Left ventricle myocardium inferior (tissue), 1 donor: ENCODE measurements around the gene SIGLEC14. TPM values are rescaled to one million over a fixed set of nuclear protein-coding genes. Genes with fewer than 3 reads are reported as not detected.

Source experiments
- DNase-seq: peaks from one replicate; pipeline ENCODE4 v3.0.0-alpha.2; 2020
- H3K27ac ChIP-seq: fragments of 200-600 bp; replicated peaks from 2 replicates; pipeline ENCODE4 v1.8.0; 2021
- H3K27me3 ChIP-seq: fragments of 200-600 bp; 2 replicates; pipeline ENCODE4 v1.8.0; 2021; ENCODE audit warnings: low read depth
- H3K36me3 ChIP-seq: fragments of 200-600 bp; 2 replicates; pipeline ENCODE4 v1.8.0; 2021
- H3K4me1 ChIP-seq: fragments of 200-600 bp; 2 replicates; pipeline ENCODE4 v1.8.0; 2021
- H3K4me3 ChIP-seq: fragments of 200-600 bp; 2 replicates; pipeline ENCODE4 v1.8.0; 2021; ENCODE audit warnings: mild to moderate bottlenecking, moderate library complexity
- H3K9me3 ChIP-seq: fragments of 200-600 bp; replicated peaks from 2 replicates; pipeline ENCODE4 v1.8.0; 2021
- CTCF ChIP-seq: fragments of 200-600 bp; IDR thresholded peaks from 2 replicates; pipeline ENCODE4 v1.8.0; 2021; ENCODE audit warnings: antibody characterized with exemption, mild to moderate bottlenecking, borderline replicate concordance
- intact Hi-C: fragments of 100-400 bp; cut with micrococcal nuclease; formaldehyde crosslinking; loops from one replicate; pipeline ENCODE4 v1.11.0; 2022
- total RNA-seq: library from RNA; stranded (reverse); fragmentation: NEBNext Ultra II Directional; extraction: Animal tissue kit (Norgen Biotek cat#: 25700); gene quantifications from one replicate; pipeline ENCODE4 v1.2.1, GENCODE V29; 2021
- donor health status: DM: no; HTN: yes; CAD: no; lungs with severe emphysema.

The SIGLEC14 gene
- total RNA-seq, 1 donor from 2014 or later: 0.33 TPM

- no peak for DNase-seq
These were observed 17.0 kb upstream of the SIGLEC14 start for GRCh38 chr19:51663650-51664049.

GRCh38 chr19:51660975-51661600, 14.5 kb upstream of the SIGLEC14 start:
- TF ChIP-seq CTCF: peak; percentile 60
- Histone ChIP-seq H3K9me3 (no peaks in the 10 kb centered on the region), H3K4me1 (peaks cover 8% of the 10 kb centered on the region), H3K36me3 (no peaks in the 10 kb centered on the region), H3K4me3 (no peak overlapping the region), H3K27me3 (peaks cover 44% of the 10 kb centered on the region), H3K27ac (no peak overlapping the region)
- peak; percentile 25 for DNase-seq
- intact Hi-C loops: no loop called here

More at GRCh38 chr19:51663650-51664049, 17.0 kb upstream of the SIGLEC14 start:
- H3K27me3 ChIP-seq: peaks cover 55% of the 10 kb centered on the region
- H3K36me3 ChIP-seq: no peaks in the 10 kb centered on the region
- no peak overlapping the region for H3K27ac ChIP-seq
- no peaks in the 10 kb centered on the region for H3K4me1 ChIP-seq
- H3K4me3 ChIP-seq: no peak overlapping the region
- no peaks in the 10 kb centered on the region for H3K9me3 ChIP-seq
- no peak for TF ChIP-seq CTCF
- intact Hi-C loops: no loop called here

GRCh38 chr19:51654783-51655182, 8.2 kb upstream of the SIGLEC14 start:
- intact Hi-C loops: loop anchor here (5.0 kb wide), 1 partner anchor 182 kb away; no protein-coding TSS in a partner anchor
- Histone ChIP-seq H3K4me1 (peaks cover 8% of the 10 kb centered on the region), H3K36me3 (no peaks in the 10 kb centered on the region), H3K4me3 (no peak overlapping the region), H3K27ac (no peak overlapping the region), H3K9me3 (no peaks in the 10 kb centered on the region), H3K27me3 (peaks cover 39% of the 10 kb centered on the region)
- no peak for DNase-seq
- TF ChIP-seq CTCF: no peak

GRCh38 chr19:51653162-51653561, 6.5 kb upstream of the SIGLEC14 start:
- intact Hi-C loops: no loop called here
- TF ChIP-seq CTCF: no peak
- H3K4me3 ChIP-seq: no peak overlapping the region
- H3K27me3 ChIP-seq: peaks cover 44% of the 10 kb centered on the region
- no peak overlapping the region for H3K27ac ChIP-seq
- no peak for DNase-seq
- H3K4me1 ChIP-seq: peaks cover 8% of the 10 kb centered on the region
- H3K9me3 ChIP-seq: no peaks in the 10 kb centered on the region
- H3K36me3 ChIP-seq: no peaks in the 10 kb centered on the region

GRCh38 chr19:51652266-51652665, 5.6 kb upstream of the SIGLEC14 start:
- no peak for DNase-seq
- intact Hi-C loops: no loop called here

More at GRCh38 chr19:51652266-51652665, 5.6 kb upstream of the SIGLEC14 start:
- H3K36me3 ChIP-seq: no peaks in the 10 kb centered on the region
- H3K27ac ChIP-seq: no peak overlapping the region
- H3K27me3 ChIP-seq: peaks cover 48% of the 10 kb centered on the region
- H3K4me1 ChIP-seq: peaks cover 6% of the 10 kb centered on the region
- TF ChIP-seq CTCF: no peak
- H3K9me3 ChIP-seq: no peaks in the 10 kb centered on the region
- H3K4me3 ChIP-seq: no peak overlapping the region
